Measurements from ENCODE around the gene EFNA2.
"Not testable (repeated sequence)": the region's sequence is repeated elsewhere in the genome, so short reads cannot be mapped to it uniquely, and the experiment has no call there.

EFNA2 gene

GRCh38 chr19:1322198-1322981 is 36.7 kb downstream of the EFNA2 start:
- DNase-seq, result no peak

- DNase-seq, result no peak
Observed at GRCh38 chr19:1324249-1324805, 38.7 kb downstream of the EFNA2 start.

- no peak for DNase-seq
Observed at GRCh38 chr19:1324806-1325567, 39.3 kb downstream of the EFNA2 start.

- DNase-seq, result no peak
Observed at GRCh38 chr19:1325568-1326294, 40.1 kb downstream of the EFNA2 start.

- no peak for DNase-seq
Observed at GRCh38 chr19:1327125-1327524, 41.5 kb downstream of the EFNA2 start.

GRCh38 chr19:1332208-1332607 is 46.5 kb downstream of the EFNA2 start:
- not testable (repeated sequence) for DNase-seq

- no peak for DNase-seq
Observed at GRCh38 chr19:1336079-1336684, 50.5 kb downstream of the EFNA2 start.

- no peak for DNase-seq
Observed at GRCh38 chr19:1340681-1341469, 55.2 kb downstream of the EFNA2 start.

GRCh38 chr19:1343041-1343440 is 57.4 kb downstream of the EFNA2 start:
- DNase-seq, result no peak

- DNase-seq, result no peak
Observed at GRCh38 chr19:1349211-1349610, 63.5 kb downstream of the EFNA2 start.

GRCh38 chr19:1350867-1351266 is 65.2 kb downstream of the EFNA2 start:
- no peak for DNase-seq

Data from GDM1 (cell line).